Esophagus squamous epithelium (tissue), 4 donors: ENCODE measurements around the gene GP9.

ENCODE experiments used
- CTCF ChIP-seq, 6 experiments: fragments of 450-650 bp in 4 of 6; fragments of 200-600 bp in 2 of 6; sonication (generic) in 2 of 6; IDR thresholded peaks; one replicate each; pipeline ENCODE4 v1.5.1; 2016 to 2019; ENCODE audit warnings: antibody characterized with exemption in 6 of 6, mild to moderate bottlenecking in 4 of 6, moderate library complexity in 4 of 6
- POLR2A ChIP-seq, 4 donors: fragments of 450-650 bp; IDR thresholded peaks; one replicate each; pipeline ENCODE4 v1.6.1; 2017; ENCODE audit warnings: antibody characterized with exemption in 4 of 4, mild to moderate bottlenecking in 4 of 4, moderate library complexity in 3 of 4

- no peak for TF ChIP-seq CTCF (IDR thresholded peaks at IDR 0.05)
- TF ChIP-seq POLR2A (IDR thresholded peaks at IDR 0.05): no peak
Observed at GRCh38 chr3:129100274-129100673, 39.7 kb downstream of the GP9 start.
